Gastrocnemius medialis (tissue), 4 donors: Measurements from ENCODE around the gene KIR2DL1.
"Not testable (repeated sequence)": the region's sequence is repeated elsewhere in the genome, so short reads cannot be mapped to it uniquely, and the experiment has no call there.

ENCODE experiments used
- POLR2A ChIP-seq, 2 donors: fragments of 450-650 bp; IDR thresholded peaks; one replicate each; pipeline ENCODE4 v1.6.1; 2017; ENCODE audit warnings: antibody characterized with exemption in 2 of 2, mild to moderate bottlenecking in 2 of 2, moderate library complexity in 2 of 2
- TF ChIP-seq, protein P1 (sequence below), 5 experiments: fragments of 450-650 bp in 3 of 5; fragments of 200-600 bp in 2 of 5; sonication (generic) in 2 of 5; IDR thresholded peaks in 4 of 5; conservative IDR thresholded peaks in 1 of 5; 1 replicate in 4 of 5; 2 replicates in 1 of 5; pipeline ENCODE4 v1.5.1; 2016 to 2019; ENCODE audit warnings: antibody characterized with exemption in 5 of 5, mild to moderate bottlenecking in 3 of 5, moderate library complexity in 3 of 5

- TF ChIP-seq, protein P1, sequence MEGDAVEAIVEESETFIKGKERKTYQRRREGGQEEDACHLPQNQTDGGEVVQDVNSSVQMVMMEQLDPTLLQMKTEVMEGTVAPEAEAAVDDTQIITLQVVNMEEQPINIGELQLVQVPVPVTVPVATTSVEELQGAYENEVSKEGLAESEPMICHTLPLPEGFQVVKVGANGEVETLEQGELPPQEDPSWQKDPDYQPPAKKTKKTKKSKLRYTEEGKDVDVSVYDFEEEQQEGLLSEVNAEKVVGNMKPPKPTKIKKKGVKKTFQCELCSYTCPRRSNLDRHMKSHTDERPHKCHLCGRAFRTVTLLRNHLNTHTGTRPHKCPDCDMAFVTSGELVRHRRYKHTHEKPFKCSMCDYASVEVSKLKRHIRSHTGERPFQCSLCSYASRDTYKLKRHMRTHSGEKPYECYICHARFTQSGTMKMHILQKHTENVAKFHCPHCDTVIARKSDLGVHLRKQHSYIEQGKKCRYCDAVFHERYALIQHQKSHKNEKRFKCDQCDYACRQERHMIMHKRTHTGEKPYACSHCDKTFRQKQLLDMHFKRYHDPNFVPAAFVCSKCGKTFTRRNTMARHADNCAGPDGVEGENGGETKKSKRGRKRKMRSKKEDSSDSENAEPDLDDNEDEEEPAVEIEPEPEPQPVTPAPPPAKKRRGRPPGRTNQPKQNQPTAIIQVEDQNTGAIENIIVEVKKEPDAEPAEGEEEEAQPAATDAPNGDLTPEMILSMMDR (IDR thresholded peaks at IDR 0.05 in 4 of 5, conservative IDR thresholded peaks at IDR 0.05 in 1 of 5) = not testable (repeated sequence)
- not testable (repeated sequence) for TF ChIP-seq POLR2A (IDR thresholded peaks at IDR 0.05)
Observed at GRCh38 chr19:54764219-54764618, 5.4 kb upstream of the KIR2DL1 start.
